ENCODE measurements around the gene TMOD2.

DNA sequence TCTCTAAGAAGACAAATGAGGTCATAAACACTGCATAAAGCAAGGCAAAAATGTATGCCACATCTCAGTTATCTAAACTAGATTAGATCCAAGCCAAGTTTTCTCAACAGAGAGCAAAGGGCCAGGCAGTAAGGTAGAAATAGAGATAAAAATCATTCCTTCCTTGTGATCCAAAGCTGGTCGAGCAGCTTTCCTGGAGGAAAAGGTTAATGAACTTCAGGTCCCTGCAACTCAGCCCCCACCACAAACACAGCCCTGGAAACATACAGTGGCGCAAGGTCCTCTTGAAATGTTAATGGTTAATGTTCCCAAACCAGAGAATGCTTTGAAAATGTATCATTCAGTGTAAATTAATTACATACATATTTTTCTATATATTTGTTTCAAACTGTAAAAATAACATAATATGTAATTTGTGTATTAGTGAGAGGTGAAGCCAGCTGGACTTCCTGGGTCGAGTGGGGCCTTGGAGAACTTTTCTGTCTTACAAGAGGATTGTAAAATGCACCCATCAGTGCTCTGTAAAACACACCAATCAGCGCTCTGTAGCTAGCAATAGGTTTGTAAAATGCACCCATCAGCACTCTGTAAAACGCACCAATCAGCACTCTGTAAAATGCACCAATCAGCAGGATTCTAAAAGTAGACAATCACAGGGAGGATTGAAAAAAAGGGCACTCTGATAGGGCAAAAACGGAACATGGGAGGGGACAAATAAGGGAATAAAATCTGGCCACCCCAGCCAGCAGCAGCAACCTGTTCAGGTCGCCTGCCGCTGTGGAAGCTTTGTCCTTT, 31.0 kb upstream of the TMOD2 start:
- TF ChIP-seq, protein P1, sequence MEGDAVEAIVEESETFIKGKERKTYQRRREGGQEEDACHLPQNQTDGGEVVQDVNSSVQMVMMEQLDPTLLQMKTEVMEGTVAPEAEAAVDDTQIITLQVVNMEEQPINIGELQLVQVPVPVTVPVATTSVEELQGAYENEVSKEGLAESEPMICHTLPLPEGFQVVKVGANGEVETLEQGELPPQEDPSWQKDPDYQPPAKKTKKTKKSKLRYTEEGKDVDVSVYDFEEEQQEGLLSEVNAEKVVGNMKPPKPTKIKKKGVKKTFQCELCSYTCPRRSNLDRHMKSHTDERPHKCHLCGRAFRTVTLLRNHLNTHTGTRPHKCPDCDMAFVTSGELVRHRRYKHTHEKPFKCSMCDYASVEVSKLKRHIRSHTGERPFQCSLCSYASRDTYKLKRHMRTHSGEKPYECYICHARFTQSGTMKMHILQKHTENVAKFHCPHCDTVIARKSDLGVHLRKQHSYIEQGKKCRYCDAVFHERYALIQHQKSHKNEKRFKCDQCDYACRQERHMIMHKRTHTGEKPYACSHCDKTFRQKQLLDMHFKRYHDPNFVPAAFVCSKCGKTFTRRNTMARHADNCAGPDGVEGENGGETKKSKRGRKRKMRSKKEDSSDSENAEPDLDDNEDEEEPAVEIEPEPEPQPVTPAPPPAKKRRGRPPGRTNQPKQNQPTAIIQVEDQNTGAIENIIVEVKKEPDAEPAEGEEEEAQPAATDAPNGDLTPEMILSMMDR (IDR thresholded peaks at IDR 0.05), result no peak
- no peak for TF ChIP-seq EP300 (IDR thresholded peaks at IDR 0.05)
- no peak for TF ChIP-seq POLR2A (IDR thresholded peaks at IDR 0.05; ENCODE audit: low read depth)
- no peak for TF ChIP-seq POLR2AphosphoS5 (IDR thresholded peaks at IDR 0.05)

Data from esophagus muscularis mucosa (tissue), 4 donors.